Ovary (tissue), 3 donors: ENCODE measurements around the gene PSMB1.

Source experiments
- CTCF ChIP-seq, 3 donors: fragments of 450-650 bp in 2 of 3; fragments of 200-600 bp in 1 of 3; IDR thresholded peaks; one replicate each; pipeline versions ENCODE4 v1.5.1 to v1.8.0; 2016 to 2022; ENCODE audit warnings: antibody characterized with exemption in 3 of 3, mild to moderate bottlenecking in 1 of 3
- POLR2A ChIP-seq: fragments of 450-650 bp; IDR thresholded peaks from one replicate; pipeline ENCODE4 v1.6.1; 2017; ENCODE audit warnings: antibody characterized with exemption, mild to moderate bottlenecking, moderate library complexity
- donor health status: DM: no; HTN: no; CAD: no.

GRCh38 chr6:170514908-170515307, 38.2 kb downstream of the PSMB1 start:
- TF ChIP-seq CTCF (IDR thresholded peaks at IDR 0.05) (no peak), POLR2A (no peak)
